Measurements from ENCODE around the gene SAMD11. TPM values are rescaled to one million over a fixed set of nuclear protein-coding genes. Genes with fewer than 3 reads are reported as not detected.

The SAMD11 gene
- total RNA-seq, 1 experiment from 2014 or later: 13.5 TPM

GRCh38 chr1:982765-983436, 59.2 kb downstream of the SAMD11 start:
- Histone ChIP-seq H3K9me3 (ENCODE audit: control insufficient read depth, low read depth, low read length) (no peaks in the 10 kb centered on the region), H4K8ac (replicated peaks; ENCODE audit: insufficient read length, low read depth, low read length) (no peak overlapping the region), H4K5ac (ENCODE audit: insufficient read length, low read depth, low read length) (no peak overlapping the region), H2AK5ac (ENCODE audit: insufficient read length, low read length) (no peak overlapping the region), H3K56ac (ENCODE audit: insufficient read length, low read depth, low read length) (no peak overlapping the region), H2BK12ac (ENCODE audit: insufficient read length, low read depth, low read length) (no peak overlapping the region), H3T11ph (ENCODE audit: low read length) (no peak overlapping the region), H2BK120ac (ENCODE audit: low read depth, low read length, poor library complexity, severe bottlenecking) (no peak overlapping the region), H3K27me3 (ENCODE audit: insufficient read depth, low read length) (peaks cover 2% of the 10 kb centered on the region; the same call in 1 of the 2 replicates), H3K9ac (ENCODE audit: extremely low read depth, insufficient read length, low read length) (no peak overlapping the region), H3K79me1 (ENCODE audit: insufficient read depth, low read depth, low read length, poor library complexity, severe bottlenecking) (no peaks in the 10 kb centered on the region), H2AFZ (ENCODE audit: low read length) (no peak overlapping the region), H3K14ac (ENCODE audit: insufficient read depth, low read length) (no peak overlapping the region), H3K27ac (ENCODE audit: insufficient read length, low read depth, low read length) (no peak overlapping the region), H3K4me2 (ENCODE audit: insufficient read depth, insufficient read length, low read length) (no peak overlapping the region), H3K23ac (ENCODE audit: insufficient read length, low read depth, low read length) (no peak overlapping the region), H2BK5ac (ENCODE audit: insufficient read length, low read length) (no peak overlapping the region), H4K91ac (ENCODE audit: insufficient read length, low read depth, low read length) (no peak overlapping the region), H3K4ac (ENCODE audit: low read depth, low read length) (no peak overlapping the region), H2BK20ac (ENCODE audit: low read depth, low read length, poor library complexity, severe bottlenecking) (no peak overlapping the region), H3K23me2 (ENCODE audit: insufficient read length, low read depth, low read length, poor library complexity, severe bottlenecking) (no peaks in the 10 kb centered on the region), H3K18ac (ENCODE audit: insufficient read length, low read depth, low read length) (no peak overlapping the region), H4K20me1 (ENCODE audit: control insufficient read depth, insufficient read depth, insufficient read length) (no peaks in the 10 kb centered on the region), H3K79me2 (ENCODE audit: insufficient read depth, low read length) (no peaks in the 10 kb centered on the region), H2BK15ac (ENCODE audit: low read depth, low read length) (no peak overlapping the region), H3K4me1 (ENCODE audit: insufficient read depth, low read length) (no peaks in the 10 kb centered on the region)
- 0 out of 4 replicates have a peak, but pooled peaks cover 0 to 4% of the 10 kb centered on the region in 2 experiments for H3K4me1 Mint-ChIP-seq
- H3K27ac Mint-ChIP-seq: no peak overlapping the region
- H3K27me3 Mint-ChIP-seq (ENCODE audit: low read depth): peaks cover 83% of the 10 kb centered on the region
- no CpG with 5 or more reads among the region's 43 CpGs for WGBS (ENCODE audit: extremely low coverage, insufficient read length, low lambda C conversion rate)
- H3K36me3 Mint-ChIP-seq (ENCODE audit: insufficient read depth in 1 of 3, low read depth in 3 of 3): peaks cover 0 to 5% (median 4%) of the 10 kb centered on the region in 3 experiments; a peak in 4 of 7 replicates
- H3K9me3 Mint-ChIP-seq: peaks cover 4 to 6% of the 10 kb centered on the region in 2 experiments
- no peak overlapping the region for H3K4me3 Mint-ChIP-seq
- no peak for TF ChIP-seq CTCF (conservative IDR thresholded peaks at IDR 0.05)
- no peak for DNase-seq

Data from H9 (cell line).